ENCODE data around the gene MS4A10. TPM values are rescaled to one million over a fixed set of nuclear protein-coding genes. Genes with fewer than 3 reads are reported as not detected.
A peak's percentile ranks its signal among the peaks of the same experiment; 100 is the strongest.

The MS4A10 gene
- total and polyA plus RNA-seq, 8 donors, result 0.18 TPM; not detected in 7

- Histone ChIP-seq H3K27me3 (no peaks in the 10 kb centered on the region), H3K27ac (no peak overlapping the region), H3K4me3 (no peak overlapping the region), H3K36me3 (no peaks in the 10 kb centered on the region), H3K4me1 (peaks cover 0 to 15% (median 7%) of the 10 kb centered on the region in 4 donors), H3K9me3 (no peaks in the 10 kb centered on the region)
- no peak for TF ChIP-seq EP300 (IDR thresholded peaks at IDR 0.05)
- TF ChIP-seq POLR2AphosphoS5 (IDR thresholded peaks at IDR 0.05), result peak in 1 of 3 donors; percentile 43
- TF ChIP-seq POLR2A (IDR thresholded peaks at IDR 0.05), result no peak
- TF ChIP-seq CTCF (IDR thresholded peaks at IDR 0.05), result peak in 5 of 7 experiments; percentile 54 to 93 (median 89)
- DNase-seq, result peak; percentile 88 to 96
- intact Hi-C loops (cut with DNase I; ENCODE audit: low total_unique reads), result no loop called here
- 5 to 21% (median 15%) methylated on average over 13 to 15 of the region's 15 CpGs for WGBS, 5 donors
These were observed 9.6 kb upstream of the MS4A10 start for GRCh38 chr11:60775420-60775961.

- H3K4me1 ChIP-seq, result peaks cover 0 to 15% (median 7%) of the 10 kb centered on the region in 4 donors
- no peak overlapping the region for H3K4me3 ChIP-seq
- H3K36me3 ChIP-seq, result no peaks in the 10 kb centered on the region
- H3K27ac ChIP-seq, result no peak overlapping the region
- intact Hi-C loops (cut with DNase I; ENCODE audit: low total_unique reads), result no loop called here
- no peaks in the 10 kb centered on the region for H3K27me3 ChIP-seq
- 60 to 87% (median 75%) methylated on average over 3 to 4 of the region's 4 CpGs for WGBS, 5 donors
- H3K9me3 ChIP-seq, result no peaks in the 10 kb centered on the region
- TF ChIP-seq EP300 (IDR thresholded peaks at IDR 0.05) (no peak), CTCF (IDR thresholded peaks at IDR 0.05) (no peak), POLR2AphosphoS5 (IDR thresholded peaks at IDR 0.05) (no peak), POLR2A (IDR thresholded peaks at IDR 0.05) (no peak)
- DNase-seq, result no peak
These were observed 9.0 kb upstream of the MS4A10 start for GRCh38 chr11:60776167-60776566.

GRCh38 chr11:60777106-60777505, 8.0 kb upstream of the MS4A10 start:
- 41 to 55% (median 47%) methylated on average over 4 of the region's 4 CpGs for WGBS, 5 donors
- Histone ChIP-seq H3K4me3 (no peak overlapping the region), H3K27me3 (no peaks in the 10 kb centered on the region), H3K4me1 (peaks cover 0 to 15% (median 7%) of the 10 kb centered on the region in 4 donors), H3K36me3 (no peaks in the 10 kb centered on the region), H3K9me3 (no peaks in the 10 kb centered on the region), H3K27ac (no peak overlapping the region)
- no peak for TF ChIP-seq EP300 (IDR thresholded peaks at IDR 0.05)
- TF ChIP-seq POLR2A (IDR thresholded peaks at IDR 0.05), result no peak
- no peak for TF ChIP-seq CTCF (IDR thresholded peaks at IDR 0.05)
- no peak for TF ChIP-seq POLR2AphosphoS5 (IDR thresholded peaks at IDR 0.05)
- intact Hi-C loops (cut with DNase I; ENCODE audit: low total_unique reads), result no loop called here
- DNase-seq, result no peak

GRCh38 chr11:60777572-60777971, 7.6 kb upstream of the MS4A10 start:
- Histone ChIP-seq H3K4me1 (peaks cover 0 to 15% (median 7%) of the 10 kb centered on the region in 4 donors), H3K4me3 (no peak overlapping the region), H3K9me3 (no peaks in the 10 kb centered on the region), H3K27ac (no peak overlapping the region), H3K27me3 (no peaks in the 10 kb centered on the region), H3K36me3 (no peaks in the 10 kb centered on the region)
- intact Hi-C loops (cut with DNase I; ENCODE audit: low total_unique reads), result no loop called here
- peak in 1 of 2 donors; percentile 50 for DNase-seq
- 11 to 36% (median 14%) methylated on average over 2 of the region's 2 CpGs for WGBS, 5 donors
- TF ChIP-seq CTCF (IDR thresholded peaks at IDR 0.05) (no peak), EP300 (IDR thresholded peaks at IDR 0.05) (no peak), POLR2AphosphoS5 (IDR thresholded peaks at IDR 0.05) (no peak), POLR2A (IDR thresholded peaks at IDR 0.05) (no peak)

All from stomach (tissue), 9 donors.